Stimulated activated CD8-positive, alpha-beta memory T cell treated with anti-CD3 and anti-CD28 coated beads, Interleukin-4, amount 100 ng/mL, for 24 hours (primary cell): ENCODE results near the gene COX6B1.
"Not testable (repeated sequence)": the region's sequence is repeated elsewhere in the genome, so short reads cannot be mapped to it uniquely, and the experiment has no call there.

Experiments
- DNase-seq: peaks from one replicate; pipeline ENCODE4 v3.0.0-alpha.2; 2020; ENCODE audit warnings: low read depth

Gene COX6B1

GRCh38 chr19:35633727-35634440, 14.2 kb upstream of the COX6B1 start:
- DNase-seq: no peak

- DNase-seq: no peak
Measured at GRCh38 chr19:35636651-35637050, 11.5 kb upstream of the COX6B1 start.

DNA sequence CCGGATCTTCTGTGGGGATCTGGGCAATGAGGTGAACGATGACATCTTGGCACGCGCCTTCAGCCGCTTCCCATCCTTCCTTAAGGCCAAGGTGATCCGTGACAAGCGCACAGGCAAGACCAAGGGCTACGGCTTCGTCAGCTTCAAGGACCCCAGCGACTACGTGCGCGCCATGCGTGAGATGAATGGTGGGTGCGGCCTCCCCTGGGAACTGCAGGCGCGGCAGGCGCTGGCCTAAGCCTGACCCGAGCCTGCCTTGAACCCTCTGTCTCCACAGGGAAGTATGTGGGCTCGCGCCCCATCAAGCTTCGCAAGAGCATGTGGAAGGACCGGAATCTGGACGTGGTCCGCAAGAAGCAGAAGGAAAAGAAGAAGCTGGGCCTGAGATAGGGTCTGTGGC, 11.0 kb upstream of the COX6B1 start:
- DNase-seq: no peak

DNA sequence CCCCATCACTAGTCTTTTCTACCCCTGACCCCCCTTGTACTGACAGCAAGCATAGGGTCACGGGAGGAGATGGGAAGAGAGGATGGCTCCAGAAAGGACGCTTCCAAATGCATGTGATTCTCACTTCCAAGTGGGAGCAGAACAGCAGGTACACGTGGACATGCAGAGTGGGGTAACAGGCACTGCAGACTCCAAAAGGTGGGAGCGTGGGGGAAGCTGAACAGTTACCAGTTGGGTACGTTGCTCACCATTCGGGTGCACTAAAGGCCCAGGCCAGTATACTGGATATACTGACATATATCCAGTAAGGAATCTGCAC, 8.8 kb upstream of the COX6B1 start:
- no peak for DNase-seq

DNA sequence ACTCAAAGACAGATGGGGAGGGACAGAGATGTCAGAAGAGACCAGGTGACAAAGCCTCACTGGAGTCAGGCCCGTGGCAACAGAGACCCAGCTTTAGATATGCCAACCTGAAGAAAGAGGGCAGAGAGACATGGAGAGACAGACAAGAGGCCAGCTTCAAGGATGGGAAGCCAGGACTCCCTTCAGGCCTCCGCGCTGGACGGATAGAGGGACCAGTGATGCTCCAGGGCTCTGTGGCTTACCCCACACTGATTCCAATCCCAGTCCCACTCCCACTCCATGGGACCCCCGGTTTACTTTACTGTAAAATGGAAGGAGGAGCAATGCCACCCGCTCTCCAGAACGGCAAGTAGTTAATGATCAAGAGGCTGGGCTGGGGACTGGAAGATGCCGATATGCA, 8.3 kb upstream of the COX6B1 start:
- no peak for DNase-seq

DNA sequence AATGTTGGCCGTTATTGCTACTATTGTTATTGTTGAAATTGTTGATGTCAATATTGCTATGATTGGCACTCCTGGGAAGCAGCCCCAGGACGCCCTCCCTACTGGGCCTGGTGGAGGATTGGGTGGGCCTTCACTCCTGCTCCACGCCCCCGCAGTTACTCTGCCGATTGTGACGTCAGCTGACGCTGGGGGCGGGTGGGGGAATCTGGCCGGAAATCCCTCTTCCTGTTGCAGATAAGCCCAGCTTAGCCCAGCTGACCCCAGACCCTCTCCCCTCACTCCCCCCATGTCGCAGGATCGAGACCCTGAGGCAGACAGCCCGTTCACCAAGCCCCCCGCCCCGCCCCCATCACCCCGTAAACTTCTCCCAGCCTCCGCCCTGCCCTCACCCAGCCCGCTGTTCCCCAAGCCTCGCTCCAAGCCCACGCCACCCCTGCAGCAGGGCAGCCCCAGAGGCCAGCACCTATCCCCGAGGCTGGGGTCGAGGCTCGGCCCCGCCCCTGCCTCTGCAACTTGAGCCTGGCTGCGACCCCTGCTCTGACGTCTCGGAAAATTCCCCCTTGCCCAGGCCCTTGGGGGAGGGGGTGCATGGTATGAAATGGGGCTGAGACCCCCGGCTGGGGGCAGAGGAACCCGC, 6.5 kb upstream of the COX6B1 start, which contains the start of gene ETV2:
TSS of gene ETV2 (plus strand) at position 231 of the 637 bp plus-strand sequence. CDS start 716 bp downstream, outside the sequence.
- DNase-seq: peak; percentile 37

GRCh38 chr19:35642312-35642711, 5.8 kb upstream of the COX6B1 start:
- DNase-seq: no peak

DNA sequence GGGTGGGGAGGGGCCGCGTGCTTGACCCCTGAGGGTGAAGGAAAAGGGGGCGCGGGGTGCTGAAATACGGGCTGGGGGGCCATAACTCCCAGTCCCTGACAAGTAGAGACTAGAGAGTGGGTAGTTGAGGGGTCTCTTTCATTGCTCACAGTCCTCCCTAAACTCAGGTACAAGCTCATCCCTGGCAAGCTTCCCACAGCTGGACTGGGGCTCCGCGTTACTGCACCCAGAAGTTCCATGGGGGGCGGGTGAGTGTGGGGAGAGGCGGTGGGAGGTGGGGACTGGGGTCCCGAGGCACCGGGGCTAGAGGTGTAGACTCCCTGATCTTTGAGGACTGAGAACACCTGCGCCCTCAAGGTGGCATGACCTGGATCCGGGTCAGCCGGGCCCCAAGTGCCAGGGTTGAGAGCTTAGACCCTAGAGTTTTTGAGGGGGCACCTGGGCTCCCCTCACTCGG, 5.3 kb upstream of the COX6B1 start:
- DNase-seq: no peak

DNA sequence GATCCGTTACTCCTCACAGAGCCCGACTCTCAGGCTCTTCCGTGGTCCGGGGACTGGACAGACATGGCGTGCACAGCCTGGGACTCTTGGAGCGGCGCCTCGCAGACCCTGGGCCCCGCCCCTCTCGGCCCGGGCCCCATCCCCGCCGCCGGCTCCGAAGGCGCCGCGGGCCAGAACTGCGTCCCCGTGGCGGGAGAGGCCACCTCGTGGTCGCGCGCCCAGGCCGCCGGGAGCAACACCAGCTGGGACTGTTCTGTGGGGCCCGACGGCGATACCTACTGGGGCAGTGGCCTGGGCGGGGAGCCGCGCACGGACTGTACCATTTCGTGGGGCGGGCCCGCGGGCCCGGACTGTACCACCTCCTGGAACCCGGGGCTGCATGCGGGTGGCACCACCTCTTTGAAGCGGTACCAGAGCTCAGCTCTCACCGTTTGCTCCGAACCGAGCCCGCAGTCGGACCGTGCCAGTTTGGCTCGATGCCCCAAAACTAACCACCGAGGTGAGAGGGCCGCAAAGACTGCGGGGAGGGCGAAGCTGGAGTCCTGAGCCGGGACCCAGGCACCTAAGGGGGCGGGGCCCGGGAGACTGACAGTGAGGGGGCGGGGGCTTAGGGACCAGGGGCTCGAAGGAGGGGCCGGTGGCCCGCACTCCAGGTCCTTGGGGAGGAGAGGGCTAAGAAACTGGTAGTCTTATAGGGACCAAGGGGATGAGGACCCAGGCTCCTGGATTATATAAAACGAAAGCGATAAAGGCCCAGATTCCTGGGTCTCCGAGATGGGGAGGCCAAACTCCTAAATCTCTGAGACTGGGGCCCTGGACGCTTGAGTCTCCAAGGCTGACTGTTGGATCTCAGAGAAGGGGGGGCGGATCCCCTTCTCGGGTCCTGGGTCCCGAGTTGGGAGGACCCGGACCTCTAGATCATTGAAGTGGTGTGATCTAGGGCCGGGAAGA, 4.6 kb upstream of the COX6B1 start:
- peak; percentile 61 for DNase-seq

GRCh38 chr19:35644206-35644986, 3.7 kb upstream of the COX6B1 start:
- peak; percentile 94 for DNase-seq

- DNase-seq: peak; percentile 72
Measured at GRCh38 chr19:35644987-35645679, 3.0 kb upstream of the COX6B1 start.

DNA sequence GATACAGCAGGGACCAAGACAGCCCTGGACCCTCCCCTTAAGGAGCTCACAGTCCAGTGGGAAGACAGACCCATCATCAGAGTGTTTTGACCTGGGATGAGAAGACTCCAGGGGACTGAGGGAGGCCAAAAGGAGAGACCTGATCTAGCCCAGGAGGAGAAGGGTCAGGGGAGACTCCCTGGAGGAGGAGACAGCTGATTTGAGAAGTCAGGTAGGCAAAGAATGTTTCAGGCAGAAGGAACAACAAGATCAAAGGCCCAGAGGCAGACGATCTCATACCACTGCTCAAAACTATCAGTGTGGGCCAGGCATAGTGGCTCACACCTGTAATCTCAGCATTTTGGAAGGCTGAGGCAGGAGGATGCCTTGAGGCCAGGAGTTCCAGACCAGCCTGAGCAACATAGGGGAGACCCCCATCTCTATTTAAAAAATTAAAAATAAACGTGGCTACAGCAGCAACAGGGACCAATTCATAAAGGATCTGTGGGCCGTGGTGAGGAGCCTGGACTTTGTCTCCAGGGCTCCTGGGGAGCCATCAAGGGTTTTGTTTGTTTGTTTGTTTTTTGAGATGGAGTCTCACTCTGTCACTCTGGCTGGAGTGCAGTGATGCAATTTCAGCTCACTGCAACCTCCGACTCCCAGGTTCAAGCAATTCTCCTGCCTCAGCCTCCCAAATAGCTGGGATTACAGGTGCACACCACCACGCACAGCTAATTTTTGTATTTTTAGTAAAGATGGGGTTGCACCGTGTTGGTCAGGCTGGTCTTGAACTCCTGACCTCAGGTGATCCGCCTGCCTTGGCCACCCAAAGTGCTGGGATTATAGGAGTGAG, 2.2 kb upstream of the COX6B1 start:
- no peak for DNase-seq

GRCh38 chr19:35650581-35650980, 2.5 kb downstream of the COX6B1 start:
- DNase-seq: no peak

GRCh38 chr19:35654828-35655227, 6.7 kb downstream of the COX6B1 start:
- DNase-seq: not testable (repeated sequence)

GRCh38 chr19:35655600-35655999, 7.5 kb downstream of the COX6B1 start:
- no peak for DNase-seq

- DNase-seq: no peak
Measured at GRCh38 chr19:35656700-35657099, 8.6 kb downstream of the COX6B1 start.

GRCh38 chr19:35657904-35658700, 10.0 kb downstream of the COX6B1 start:
- no peak for DNase-seq

GRCh38 chr19:35661995-35662340, 13.8 kb downstream of the COX6B1 start:
- no peak for DNase-seq

DNA sequence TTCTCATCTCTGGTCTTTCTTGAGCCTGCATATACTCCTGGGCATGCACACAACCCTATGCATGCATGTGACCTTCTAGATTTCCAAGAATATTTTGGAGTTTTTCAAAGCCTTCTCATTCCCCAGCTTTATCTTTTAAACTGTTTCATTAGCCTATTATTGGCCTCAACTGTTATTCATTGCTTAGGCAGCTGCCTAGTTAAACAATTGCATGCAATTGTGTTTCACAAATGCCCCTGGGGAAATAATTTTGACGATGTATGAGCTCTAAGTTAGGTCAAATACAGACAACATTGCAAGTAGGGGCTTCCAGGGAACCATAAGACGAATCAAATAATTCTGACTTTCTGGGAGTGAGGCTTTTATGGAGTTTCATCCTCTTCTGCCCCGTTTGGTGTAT, 15.9 kb downstream of the COX6B1 start:
- DNase-seq: no peak

- no peak for DNase-seq
Measured at GRCh38 chr19:35665157-35665556, 17.0 kb downstream of the COX6B1 start.
